Activated CD4-positive, alpha-beta T cell treated with anti-CD3 and anti-CD28 coated beads, Interleukin-2, amount 10 ng/mL, durations not matched to agents 7 days and 5 days (primary cell): ENCODE data around the gene CAPN2. TPM values are rescaled to one million over a fixed set of nuclear protein-coding genes. Genes with fewer than 3 reads are reported as not detected.

ENCODE experiments used
- CTCF ChIA-PET: fragments of 350-600 bp; sonication (Branson Sonifier 250); formaldehyde crosslinking; loops from one replicate; lab custom pipeline; 2021; ENCODE audit warnings: antibody characterized with exemption; lab: Charles Lee
- POLR2A ChIA-PET: fragments of 350-600 bp; sonication (Branson Sonifier 250); formaldehyde crosslinking; loops from one replicate; lab custom pipeline; 2021; ENCODE audit warnings: antibody characterized with exemption; lab: Charles Lee
- DNase-seq: peaks from one replicate; pipeline ENCODE4 v3.0.0-alpha.2; 2020
- H3K27ac Mint-ChIP-seq: one replicate; pipeline ENCODE4 v1.8.0; 2021; ENCODE audit warnings: mild to moderate bottlenecking, moderate library complexity, mixed read lengths
- H3K27me3 Mint-ChIP-seq: one replicate; pipeline ENCODE4 v1.8.0; 2021; ENCODE audit warnings: mixed read lengths
- H3K36me3 Mint-ChIP-seq: one replicate; pipeline ENCODE4 v1.8.0; 2021; ENCODE audit warnings: low read depth, mixed read lengths
- H3K4me1 Mint-ChIP-seq: one replicate; pipeline ENCODE4 v1.8.0; 2021; ENCODE audit warnings: mixed read lengths
- H3K4me3 Mint-ChIP-seq: one replicate; pipeline ENCODE4 v1.8.0; 2021; ENCODE audit warnings: mild to moderate bottlenecking, moderate library complexity, mixed read lengths
- H3K9me3 Mint-ChIP-seq: one replicate; pipeline ENCODE4 v1.8.0; 2021; ENCODE audit warnings: mixed read lengths
- total RNA-seq, 2 experiments: library from RNA; stranded (reverse); gene quantifications; one replicate each; pipeline ENCODE4 v1.2.3, GENCODE V29; 2021

The CAPN2 gene
- total RNA-seq, 2 experiments from 2014 or later, result 206 to 207 TPM

GRCh38 chr1:223751696-223752095, 39.4 kb downstream of the CAPN2 start:
- no peak overlapping the region for H3K27ac Mint-ChIP-seq
- no peak for DNase-seq
- H3K4me1 Mint-ChIP-seq, result peaks cover 23% of the 10 kb centered on the region
- ChIA-PET CTCF (interaction anchor here (1.3 to 5.9 kb wide), 3 partner anchors 9 to 51 kb away, joined by 3 to 43 read pairs (median 25); no protein-coding TSS in a partner anchor), POLR2A (interaction anchor here (0.5 kb wide), 1 partner anchor 12 kb away, joined by 6 read pairs; no protein-coding TSS in a partner anchor)
- H3K4me3 Mint-ChIP-seq, result no peak overlapping the region
- no peaks in the 10 kb centered on the region for H3K9me3 Mint-ChIP-seq
- H3K27me3 Mint-ChIP-seq, result no peaks in the 10 kb centered on the region
- peaks cover 55% of the 10 kb centered on the region for H3K36me3 Mint-ChIP-seq

- Mint-ChIP-seq H3K4me1 (peaks cover 14% of the 10 kb centered on the region), H3K36me3 (peaks cover 55% of the 10 kb centered on the region), H3K4me3 (no peak overlapping the region), H3K27me3 (no peaks in the 10 kb centered on the region), H3K9me3 (no peaks in the 10 kb centered on the region), H3K27ac (no peak overlapping the region)
- no peak for DNase-seq
- ChIA-PET CTCF (interaction anchor here (0.9 to 5.9 kb wide), 4 partner anchors 8 to 53 kb away, joined by 3 to 43 read pairs (median 14); no protein-coding TSS in a partner anchor), POLR2A (no interaction called here)
These were observed 40.6 kb downstream of the CAPN2 start for GRCh38 chr1:223752721-223753515.

- H3K4me1 Mint-ChIP-seq, result peaks cover 2% of the 10 kb centered on the region
- no peak for DNase-seq
- no peaks in the 10 kb centered on the region for H3K27me3 Mint-ChIP-seq
- CTCF ChIA-PET, result interaction anchor here (1.1 kb wide), 1 partner anchor 21 kb away, joined by 3 read pairs; no protein-coding TSS in a partner anchor
- POLR2A ChIA-PET, result no interaction called here
- no peaks in the 10 kb centered on the region for H3K9me3 Mint-ChIP-seq
- H3K36me3 Mint-ChIP-seq, result peaks cover 60% of the 10 kb centered on the region
- H3K27ac Mint-ChIP-seq, result no peak overlapping the region
- no peak overlapping the region for H3K4me3 Mint-ChIP-seq
These were observed 42.5 kb downstream of the CAPN2 start for GRCh38 chr1:223754681-223755431.

GRCh38 chr1:223755432-223755792, 43.1 kb downstream of the CAPN2 start:
- H3K9me3 Mint-ChIP-seq, result no peaks in the 10 kb centered on the region
- no peak overlapping the region for H3K27ac Mint-ChIP-seq
- ChIA-PET CTCF (no interaction called here), POLR2A (no interaction called here)
- peaks cover 60% of the 10 kb centered on the region for H3K36me3 Mint-ChIP-seq
- DNase-seq, result no peak
- H3K27me3 Mint-ChIP-seq, result no peaks in the 10 kb centered on the region
- H3K4me1 Mint-ChIP-seq, result no peaks in the 10 kb centered on the region
- no peak overlapping the region for H3K4me3 Mint-ChIP-seq

GRCh38 chr1:223755992-223756775, 43.8 kb downstream of the CAPN2 start:
- POLR2A ChIA-PET, result no interaction called here
- Mint-ChIP-seq H3K27me3 (no peaks in the 10 kb centered on the region), H3K4me3 (no peak overlapping the region), H3K36me3 (peaks cover 62% of the 10 kb centered on the region), H3K4me1 (no peaks in the 10 kb centered on the region), H3K9me3 (no peaks in the 10 kb centered on the region), H3K27ac (no peak overlapping the region)
- no peak for DNase-seq
- CTCF ChIA-PET, result interaction anchor here (1.1 kb wide), 1 partner anchor 58 kb away, joined by 3 read pairs; no protein-coding TSS in a partner anchor

GRCh38 chr1:223756806-223757700, 44.7 kb downstream of the CAPN2 start:
- Mint-ChIP-seq H3K36me3 (peaks cover 62% of the 10 kb centered on the region), H3K27me3 (no peaks in the 10 kb centered on the region), H3K27ac (no peak overlapping the region), H3K9me3 (no peaks in the 10 kb centered on the region), H3K4me3 (no peak overlapping the region), H3K4me1 (no peaks in the 10 kb centered on the region)
- POLR2A ChIA-PET, result no interaction called here
- DNase-seq, result no peak
- CTCF ChIA-PET, result interaction anchor here (1.1 to 1.3 kb wide), 2 partner anchors 8 to 59 kb away, joined by 3 to 9 read pairs; no protein-coding TSS in a partner anchor

GRCh38 chr1:223758734-223759133, 46.4 kb downstream of the CAPN2 start:
- H3K36me3 Mint-ChIP-seq, result peaks cover 61% of the 10 kb centered on the region
- H3K4me3 Mint-ChIP-seq, result no peak overlapping the region
- H3K4me1 Mint-ChIP-seq, result no peaks in the 10 kb centered on the region
- H3K27me3 Mint-ChIP-seq, result no peaks in the 10 kb centered on the region
- POLR2A ChIA-PET, result no interaction called here
- H3K27ac Mint-ChIP-seq, result peak overlapping the region; percentile 19
- CTCF ChIA-PET, result no interaction called here
- H3K9me3 Mint-ChIP-seq, result no peaks in the 10 kb centered on the region
- no peak for DNase-seq

- no peaks in the 10 kb centered on the region for H3K27me3 Mint-ChIP-seq
- H3K36me3 Mint-ChIP-seq, result peaks cover 63% of the 10 kb centered on the region
- no peaks in the 10 kb centered on the region for H3K9me3 Mint-ChIP-seq
- no peak overlapping the region for H3K4me3 Mint-ChIP-seq
- CTCF ChIA-PET, result interaction anchor here (3.5 kb wide), 1 partner anchor 9 kb away, joined by 25 read pairs; no protein-coding TSS in a partner anchor
- no peaks in the 10 kb centered on the region for H3K4me1 Mint-ChIP-seq
- POLR2A ChIA-PET, result no interaction called here
- DNase-seq, result no peak
- H3K27ac Mint-ChIP-seq, result no peak overlapping the region
These were observed 46.9 kb downstream of the CAPN2 start for GRCh38 chr1:223759273-223759672.

GRCh38 chr1:223760833-223761232, 48.5 kb downstream of the CAPN2 start:
- ChIA-PET CTCF (interaction anchor here (1.0 to 3.5 kb wide), 4 partner anchors 9 to 85 kb away, joined by 3 to 25 read pairs (median 3); partner anchors contain the start of gene TP53BP2), POLR2A (no interaction called here)
- Mint-ChIP-seq H3K9me3 (no peaks in the 10 kb centered on the region), H3K36me3 (peaks cover 69% of the 10 kb centered on the region), H3K4me3 (no peak overlapping the region), H3K4me1 (no peaks in the 10 kb centered on the region), H3K27ac (no peak overlapping the region), H3K27me3 (no peaks in the 10 kb centered on the region)
- DNase-seq, result no peak

- Mint-ChIP-seq H3K27me3 (no peaks in the 10 kb centered on the region), H3K4me1 (no peaks in the 10 kb centered on the region), H3K4me3 (no peak overlapping the region), H3K9me3 (no peaks in the 10 kb centered on the region), H3K27ac (no peak overlapping the region), H3K36me3 (peaks cover 75% of the 10 kb centered on the region)
- ChIA-PET POLR2A (no interaction called here), CTCF (interaction anchor here (1.0 to 3.5 kb wide), 2 partner anchors 11 to 84 kb away, joined by 3 to 25 read pairs; partner anchors contain the start of gene TP53BP2)
- DNase-seq, result no peak
These were observed 49.1 kb downstream of the CAPN2 start for GRCh38 chr1:223761411-223761810.

GRCh38 chr1:223763251-223763650, 50.9 kb downstream of the CAPN2 start:
- H3K27me3 Mint-ChIP-seq, result no peaks in the 10 kb centered on the region
- no peaks in the 10 kb centered on the region for H3K9me3 Mint-ChIP-seq
- DNase-seq, result no peak
- peaks cover 70% of the 10 kb centered on the region for H3K36me3 Mint-ChIP-seq
- CTCF ChIA-PET, result interaction anchor here (0.6 to 1.2 kb wide), 3 partner anchors 8 to 53 kb away, joined by 3 to 4 read pairs (median 4); no protein-coding TSS in a partner anchor
- no peaks in the 10 kb centered on the region for H3K4me1 Mint-ChIP-seq
- H3K4me3 Mint-ChIP-seq, result no peak overlapping the region
- H3K27ac Mint-ChIP-seq, result no peak overlapping the region
- POLR2A ChIA-PET, result interaction anchor here (0.6 kb wide), 1 partner anchor 11 kb away, joined by 6 read pairs; no protein-coding TSS in a partner anchor
